ENCODE results near the gene BCL7B. TPM values are rescaled to one million over a fixed set of nuclear protein-coding genes. Genes with fewer than 3 reads are reported as not detected.

Gene BCL7B
- total and polyA plus RNA-seq, 10 of the 15 experiments (the other 5 are each of a cell fraction or from before 2014, with no cell fraction given), result 10.9 to 61.8 (median 50.2) TPM

- BruUV-seq (replicated peaks), result no TSS peak
- ATAC-seq (peak; percentile 93), FAIRE-seq (peak; percentile 88), DNase-seq (ENCODE audit: low read depth, low spot score) (peak; percentile 87)
- WGBS (ENCODE audit: insufficient coverage, insufficient replicate concordance, low lambda C conversion rate, missing lambda C conversion rate), result 1% methylated on average over 60 of the region's 75 CpGs
- ChIA-PET POLR2A (interaction anchor here (0.6 to 5.2 kb wide), 15 partner anchors 12 to 514 kb away, joined by 3 to 30 read pairs (median 6); partner anchors contain the start of genes BAZ1B and BCL7B), RAD21 (ENCODE audit: unreplicated experiment) (interaction anchor here (0.6 to 1.7 kb wide), 11 partner anchors 18 to 277 kb away, joined by 3 to 9 read pairs (median 4); partner anchors contain the start of gene BAZ1B), CTCF (interaction anchor here (0.6 to 1.0 kb wide), 5 partner anchors 9 to 127 kb away, joined by 3 to 5 read pairs (median 3); no protein-coding TSS in a partner anchor), SMC1A (ENCODE audit: uncharacterized antibody, unreplicated experiment) (interaction anchor here (0.7 to 1.5 kb wide), 5 partner anchors 9 to 155 kb away, joined by 3 to 4 read pairs (median 3); no protein-coding TSS in a partner anchor)
- H3K9ac ChIP-seq (ENCODE audit: control insufficient read depth, insufficient read depth, low read length), result peak within 1 kb of the TSS; percentile 75
- peak within 1 kb of the TSS; percentile 88 for H3K4me3 ChIP-seq
- H4K20me1 ChIP-seq (ENCODE audit: control insufficient read depth, insufficient read depth), result no peaks in the 10 kb centered on the region
- H3K9me3 ChIP-seq (replicated peaks; ENCODE audit: control insufficient read depth, insufficient read depth, low read length), result no peaks in the 10 kb centered on the region
- no peaks in the 10 kb centered on the region; a peak in 3 of 4 replicates for H3K36me3 ChIP-seq (ENCODE audit: control insufficient read depth in 2 of 2, insufficient read depth in 2 of 2, low read length in 1 of 2)
- in situ Hi-C loops (cut with MboI), result no loop called here
- H3K4me1 ChIP-seq (ENCODE audit: control insufficient read depth, insufficient read depth, low read length), result peaks cover 15% of the 10 kb centered on the region
- H3K79me2 ChIP-seq (ENCODE audit: control insufficient read depth, insufficient read depth, low read length), result peaks cover 22% of the 10 kb centered on the region
- H3K27me3 ChIP-seq (replicated peaks in 1 of 2; ENCODE audit: control insufficient read depth in 2 of 2, insufficient read depth in 2 of 2, low read length in 1 of 2), result no peaks in the 10 kb centered on the region
- H3K4me2 ChIP-seq (ENCODE audit: control insufficient read depth, insufficient read depth), result peak within 1 kb of the TSS; percentile 97
- H3K27ac ChIP-seq (ENCODE audit: control insufficient read depth, insufficient read depth), result peak within 1 kb of the TSS; percentile 73
- peak within 1 kb of the TSS; percentile 96 for H2AFZ ChIP-seq (ENCODE audit: control insufficient read depth, low read depth, low read length)
- intact Hi-C loops (cut with micrococcal nuclease; ENCODE audit: unreplicated experiment), result loop anchor here (1.0 to 2.0 kb wide), 3 partner anchors 10 to 56 kb away; partner anchors contain the start of genes BAZ1B and BCL7B
- TF ChIP-seq SMC3 (IDR thresholded peaks at IDR 0.05; ENCODE audit: borderline replicate concordance, low read length) (no peak), POLR2AphosphoS5 (IDR thresholded peaks at IDR 0.05; ENCODE audit: low read length) (peak; percentile 96), LARP7 (IDR thresholded peaks at IDR 0.05) (peak; percentile 82; the same call in 1 of the 2 replicates), IKZF1 (conservative IDR thresholded peaks at IDR 0.05) (peak; percentile 54; the same call in 1 of the 2 replicates), CBX5 (IDR thresholded peaks at IDR 0.05; ENCODE audit: low read depth) (no peak), HDGF (IDR thresholded peaks at IDR 0.05) (peak; percentile 73), EED (IDR thresholded peaks at IDR 0.05; ENCODE audit: low read depth) (no peak), PAX5 (IDR thresholded peaks at IDR 0.05; ENCODE audit: borderline replicate concordance, low read depth, low read length) (0 out of 2 replicates have a peak, but pooled peaks have one; percentile 16), PRDM15 (CRISPR knock-in tag; IDR thresholded peaks at IDR 0.05) (no peak), KLF5 (IDR thresholded peaks at IDR 0.05; ENCODE audit: partially characterized antibody) (peak; percentile 57), SMARCA5 (IDR thresholded peaks at IDR 0.05) (peak; percentile 89; the same call in 1 of the 2 replicates), MXI1 (IDR thresholded peaks at IDR 0.05; ENCODE audit: low read depth, low read length) (peak; percentile 59), ZNF217 (IDR thresholded peaks at IDR 0.05) (0 out of 2 replicates have a peak, but pooled peaks have one; percentile 41), MYB (IDR thresholded peaks at IDR 0.05; ENCODE audit: borderline replicate concordance, low read depth, low read length) (peak; percentile 51; the same call in 1 of the 2 replicates), RELB (IDR thresholded peaks at IDR 0.05; ENCODE audit: low read depth) (no peak), ZSCAN29 (IDR thresholded peaks at IDR 0.05) (no peak), CHD2 (IDR thresholded peaks at IDR 0.05; ENCODE audit: borderline replicate concordance, low read depth, low read length) (0 out of 2 replicates have a peak, but pooled peaks have one; percentile 10), RB1 (IDR thresholded peaks at IDR 0.05; ENCODE audit: borderline replicate concordance) (peak; percentile 74; the same call in 1 of the 2 replicates), NFYB (IDR thresholded peaks at IDR 0.05; ENCODE audit: insufficient read depth, low read depth, low read length) (no peak)
These were observed 21.0 kb upstream of the BCL7B start, which contains the start of gene TBL2 for GRCh38 chr7:73578342-73579128. TBL2 (minus strand) TSS chr7:73578579; CDS start chr7:73578549, 30 bp downstream.
